Endodermal cell (in vitro differentiated cells): ENCODE data around the gene PLA2G4F. TPM values are rescaled to one million over a fixed set of nuclear protein-coding genes. Genes with fewer than 3 reads are reported as not detected.

ENCODE experiments used
- DNase-seq: peaks from one replicate; pipeline ENCODE4 v3.0.0-alpha.2; 2017
- H3K27ac ChIP-seq: 2 replicates; pipeline ENCODE4 v1.5.1; 2013; ENCODE audit warnings: mild to moderate bottlenecking, low read depth, low read length, moderate library complexity
- H3K27me3 ChIP-seq: 2 replicates; pipeline ENCODE4 v1.6.1; 2013; ENCODE audit warnings: mild to moderate bottlenecking, low read length, moderate library complexity; ENCODE audit not compliant: insufficient read depth, control insufficient read depth, poor library complexity, severe bottlenecking
- H3K36me3 ChIP-seq: 2 replicates; pipeline ENCODE4 v1.7.0; 2013; ENCODE audit warnings: mild to moderate bottlenecking, low read length, moderate library complexity; ENCODE audit not compliant: control insufficient read depth, insufficient read depth
- H3K4me1 ChIP-seq: one replicate; pipeline ENCODE4 v1.7.0; 2013; ENCODE audit warnings: low read length; ENCODE audit not compliant: control insufficient read depth, insufficient read depth
- H3K4me3 ChIP-seq: 2 replicates; pipeline ENCODE4 v1.5.1; 2013; ENCODE audit warnings: mild to moderate bottlenecking, low read length, moderate library complexity
- H3K9ac ChIP-seq: 2 replicates; pipeline ENCODE4 v1.6.1; 2013; ENCODE audit warnings: mild to moderate bottlenecking, low read length, moderate library complexity; ENCODE audit not compliant: poor library complexity, severe bottlenecking; ENCODE audit errors: extremely low read depth
- H3K9me3 ChIP-seq: 2 replicates; pipeline ENCODE4 v1.6.1; 2013; ENCODE audit warnings: mild to moderate bottlenecking, low read length, moderate library complexity; ENCODE audit not compliant: control insufficient read depth
- H3K27ac Mint-ChIP-seq: 2 replicates; pipeline ENCODE4 v1.8.0; 2020; ENCODE audit warnings: mixed read lengths
- H3K27me3 Mint-ChIP-seq: 2 replicates; pipeline ENCODE4 v1.8.0; 2021; ENCODE audit warnings: mild to moderate bottlenecking, mixed read lengths; ENCODE audit not compliant: insufficient read depth
- H3K36me3 Mint-ChIP-seq: 2 replicates; pipeline ENCODE4 v1.8.0; 2020; ENCODE audit warnings: low read depth, mixed read lengths
- H3K4me1 Mint-ChIP-seq: 2 replicates; pipeline ENCODE4 v1.8.0; 2020; ENCODE audit warnings: mixed read lengths
- H3K4me3 Mint-ChIP-seq: 2 replicates; pipeline ENCODE4 v1.8.0; 2020; ENCODE audit warnings: mild to moderate bottlenecking, moderate library complexity, mixed read lengths
- H3K9me3 Mint-ChIP-seq: 2 replicates; pipeline ENCODE4 v1.8.0; 2020; ENCODE audit warnings: mild to moderate bottlenecking, mixed read lengths
- CTCF ChIP-seq: fragments of 200-600 bp; sonication (generic); conservative IDR thresholded peaks from 2 replicates; pipeline ENCODE4 v1.5.0; 2021; ENCODE audit warnings: antibody characterized with exemption, mild to moderate bottlenecking
- WGBS, 2 experiments: methylation state at CpG; one replicate each; pipeline versions ENCODE4 v1.1.5 to v1.1.7; 2013; ENCODE audit warnings: missing lambda C conversion rate in 2 of 2, mixed read lengths in 1 of 2; ENCODE audit not compliant: insufficient coverage in 1 of 2, insufficient read length in 1 of 2; 5-methylcytosine and 5-hydroxymethylcytosine counted together
- total RNA-seq, 2 donors: library from RNA; stranded (reverse); fragmentation: NEBNext Ultra II Directional in 1 of 2; extraction: Animal tissue kit (Norgen Biotek cat#: 25700) in 1 of 2; gene quantifications; 2 replicates in 1 of 2; 3 replicates in 1 of 2; pipeline ENCODE4 v1.2.1, GENCODE V29; 2021

The PLA2G4F gene
- total RNA-seq, 2 donors from 2014 or later = 0.22 TPM; not detected in 1

GRCh38 chr15:42148808-42149492 is 7.5 kb downstream of the PLA2G4F start:
- TF ChIP-seq CTCF = no peak
- no peak overlapping the region for H3K9ac ChIP-seq
- no peaks in the 10 kb centered on the region for H3K9me3 Mint-ChIP-seq
- H3K4me3 ChIP-seq = no peak overlapping the region
- H3K27ac Mint-ChIP-seq = no peak overlapping the region
- H3K9me3 ChIP-seq = no peaks in the 10 kb centered on the region
- H3K27ac ChIP-seq = no peak overlapping the region
- peaks cover 5% of the 10 kb centered on the region for H3K4me1 Mint-ChIP-seq
- H3K27me3 ChIP-seq = no peaks in the 10 kb centered on the region
- no peak for DNase-seq
- H3K4me3 Mint-ChIP-seq = no peak overlapping the region
- no peaks in the 10 kb centered on the region for H3K4me1 ChIP-seq
- no peaks in the 10 kb centered on the region for H3K36me3 ChIP-seq
- WGBS, 2 experiments = 90 to 98% methylated on average over 8 to 12 of the region's 12 CpGs
- no peaks in the 10 kb centered on the region for H3K36me3 Mint-ChIP-seq
- H3K27me3 Mint-ChIP-seq = no peaks in the 10 kb centered on the region

- Histone ChIP-seq H3K27ac (no peak overlapping the region), H3K9ac (no peak overlapping the region), H3K27me3 (no peaks in the 10 kb centered on the region), H3K4me3 (no peak overlapping the region), H3K9me3 (no peaks in the 10 kb centered on the region), H3K36me3 (no peaks in the 10 kb centered on the region), H3K4me1 (no peaks in the 10 kb centered on the region)
- DNase-seq = no peak
- Mint-ChIP-seq H3K27ac (no peak overlapping the region), H3K36me3 (no peaks in the 10 kb centered on the region), H3K4me3 (no peak overlapping the region), H3K27me3 (no peaks in the 10 kb centered on the region), H3K9me3 (no peaks in the 10 kb centered on the region), H3K4me1 (peaks cover 5% of the 10 kb centered on the region)
- TF ChIP-seq CTCF = no peak
- WGBS, 2 experiments = 96 to 100% methylated on average over 2 to 4 of the region's 4 CpGs
Observed at GRCh38 chr15:42147431-42147735, 9.1 kb downstream of the PLA2G4F start.

GRCh38 chr15:42146551-42147430 is 9.6 kb downstream of the PLA2G4F start:
- Histone ChIP-seq H3K9ac (no peak overlapping the region), H3K4me3 (no peak overlapping the region), H3K27me3 (no peaks in the 10 kb centered on the region), H3K36me3 (no peaks in the 10 kb centered on the region), H3K9me3 (no peaks in the 10 kb centered on the region), H3K4me1 (no peaks in the 10 kb centered on the region), H3K27ac (no peak overlapping the region)
- peaks cover 3% of the 10 kb centered on the region for H3K27me3 Mint-ChIP-seq
- no peak overlapping the region for H3K27ac Mint-ChIP-seq
- DNase-seq = no peak
- H3K4me3 Mint-ChIP-seq = no peak overlapping the region
- WGBS, 2 experiments = 95 to 100% methylated on average over 2 to 24 of the region's 24 CpGs
- TF ChIP-seq CTCF = no peak
- H3K36me3 Mint-ChIP-seq = no peaks in the 10 kb centered on the region
- H3K9me3 Mint-ChIP-seq = no peaks in the 10 kb centered on the region
- H3K4me1 Mint-ChIP-seq = peaks cover 5% of the 10 kb centered on the region
